Measurements from ENCODE around the gene SIGLEC8.

The SIGLEC8 gene

DNA sequence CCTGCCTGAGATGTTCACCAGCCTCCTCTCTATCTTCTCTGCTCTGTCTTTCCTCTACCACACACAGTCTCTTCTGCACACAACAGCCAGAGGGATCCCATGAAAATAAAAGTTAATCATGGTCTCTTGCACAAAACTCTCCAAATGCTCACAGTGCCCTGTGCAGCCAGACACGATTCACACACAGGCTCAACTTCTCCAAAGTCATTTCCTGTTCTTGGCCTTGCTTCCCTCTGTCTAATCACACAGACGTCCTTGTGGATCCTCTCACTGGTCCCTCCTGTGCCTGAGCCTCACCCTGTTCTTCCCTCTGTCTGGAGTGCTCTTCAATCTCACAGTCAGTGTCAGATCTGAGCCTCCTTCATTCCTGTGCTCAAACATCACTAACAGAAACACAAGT, 35.5 kb upstream of the SIGLEC8 start:
- Histone ChIP-seq H3K4me2 (no peak overlapping the region), H3K4me1 (ENCODE audit: low read depth, poor library complexity, severe bottlenecking) (no peaks in the 10 kb centered on the region), H3K27ac (no peak overlapping the region), H3K9ac (no peak overlapping the region), H3K36me3 (ENCODE audit: insufficient read depth) (no peaks in the 10 kb centered on the region), H4K20me1 (ENCODE audit: insufficient read depth) (no peaks in the 10 kb centered on the region), H2AFZ (ENCODE audit: low read depth) (no peak overlapping the region), H3K4me3 (IDR thresholded peaks at IDR 0.05; ENCODE audit: insufficient read depth, low read depth, low read length) (no peak overlapping the region), H3K27me3 (ENCODE audit: insufficient read depth, low read depth) (no peaks in the 10 kb centered on the region), H3K79me2 (ENCODE audit: insufficient read depth, low read depth) (no peaks in the 10 kb centered on the region)
- TF ChIP-seq, protein P1, sequence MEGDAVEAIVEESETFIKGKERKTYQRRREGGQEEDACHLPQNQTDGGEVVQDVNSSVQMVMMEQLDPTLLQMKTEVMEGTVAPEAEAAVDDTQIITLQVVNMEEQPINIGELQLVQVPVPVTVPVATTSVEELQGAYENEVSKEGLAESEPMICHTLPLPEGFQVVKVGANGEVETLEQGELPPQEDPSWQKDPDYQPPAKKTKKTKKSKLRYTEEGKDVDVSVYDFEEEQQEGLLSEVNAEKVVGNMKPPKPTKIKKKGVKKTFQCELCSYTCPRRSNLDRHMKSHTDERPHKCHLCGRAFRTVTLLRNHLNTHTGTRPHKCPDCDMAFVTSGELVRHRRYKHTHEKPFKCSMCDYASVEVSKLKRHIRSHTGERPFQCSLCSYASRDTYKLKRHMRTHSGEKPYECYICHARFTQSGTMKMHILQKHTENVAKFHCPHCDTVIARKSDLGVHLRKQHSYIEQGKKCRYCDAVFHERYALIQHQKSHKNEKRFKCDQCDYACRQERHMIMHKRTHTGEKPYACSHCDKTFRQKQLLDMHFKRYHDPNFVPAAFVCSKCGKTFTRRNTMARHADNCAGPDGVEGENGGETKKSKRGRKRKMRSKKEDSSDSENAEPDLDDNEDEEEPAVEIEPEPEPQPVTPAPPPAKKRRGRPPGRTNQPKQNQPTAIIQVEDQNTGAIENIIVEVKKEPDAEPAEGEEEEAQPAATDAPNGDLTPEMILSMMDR (conservative IDR thresholded peaks at IDR 0.05; ENCODE audit: low read depth, low read length) = no peak

GRCh38 chr19:51491586-51491985, 33.3 kb upstream of the SIGLEC8 start:
- Histone ChIP-seq H2AFZ (ENCODE audit: low read depth) (no peak overlapping the region), H3K79me2 (ENCODE audit: insufficient read depth, low read depth) (no peaks in the 10 kb centered on the region), H3K9ac (no peak overlapping the region), H3K27me3 (ENCODE audit: insufficient read depth, low read depth) (no peaks in the 10 kb centered on the region), H3K36me3 (ENCODE audit: insufficient read depth) (no peaks in the 10 kb centered on the region), H4K20me1 (ENCODE audit: insufficient read depth) (no peaks in the 10 kb centered on the region), H3K27ac (no peak overlapping the region), H3K4me1 (ENCODE audit: low read depth, poor library complexity, severe bottlenecking) (no peaks in the 10 kb centered on the region), H3K4me2 (no peak overlapping the region), H3K4me3 (IDR thresholded peaks at IDR 0.05; ENCODE audit: insufficient read depth, low read depth, low read length) (no peak overlapping the region)
- TF ChIP-seq, protein P1 (conservative IDR thresholded peaks at IDR 0.05; ENCODE audit: low read depth, low read length) = no peak

GRCh38 chr19:51490676-51491075, 32.4 kb upstream of the SIGLEC8 start:
- no peaks in the 10 kb centered on the region for H3K36me3 ChIP-seq (ENCODE audit: insufficient read depth)
- H3K9ac ChIP-seq = no peak overlapping the region
- H3K27ac ChIP-seq = no peak overlapping the region
- no peaks in the 10 kb centered on the region for H3K4me1 ChIP-seq (ENCODE audit: low read depth, poor library complexity, severe bottlenecking)
- no peak overlapping the region for H3K4me3 ChIP-seq (IDR thresholded peaks at IDR 0.05; ENCODE audit: insufficient read depth, low read depth, low read length)
- H3K79me2 ChIP-seq (ENCODE audit: insufficient read depth, low read depth) = no peaks in the 10 kb centered on the region
- H2AFZ ChIP-seq (ENCODE audit: low read depth) = no peak overlapping the region
- TF ChIP-seq, protein P1 (conservative IDR thresholded peaks at IDR 0.05; ENCODE audit: low read depth, low read length) = no peak
- no peaks in the 10 kb centered on the region for H3K27me3 ChIP-seq (ENCODE audit: insufficient read depth, low read depth)
- H4K20me1 ChIP-seq (ENCODE audit: insufficient read depth) = no peaks in the 10 kb centered on the region
- no peak overlapping the region for H3K4me2 ChIP-seq

DNA sequence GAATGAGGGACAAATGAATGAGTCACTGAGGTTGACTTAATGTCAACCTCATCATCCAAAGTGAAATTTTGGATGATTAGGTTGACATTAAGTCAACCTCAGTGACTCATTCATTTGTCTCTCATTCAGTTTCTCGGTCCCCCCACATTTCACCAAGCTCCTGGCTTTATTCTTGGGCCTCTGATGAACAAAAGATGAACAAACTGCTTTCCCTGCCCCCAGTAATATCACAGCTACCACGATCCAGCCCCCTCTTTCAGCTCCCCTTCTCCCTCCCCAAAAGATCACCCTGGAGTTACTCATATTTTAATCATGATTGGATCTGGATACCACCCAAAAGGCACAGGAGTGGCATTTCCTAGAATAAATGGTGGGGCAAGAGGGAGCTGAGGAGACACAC, 30.9 kb upstream of the SIGLEC8 start:
- no peak overlapping the region for H3K27ac ChIP-seq
- H3K27me3 ChIP-seq (ENCODE audit: insufficient read depth, low read depth) = no peaks in the 10 kb centered on the region
- H3K4me3 ChIP-seq (IDR thresholded peaks at IDR 0.05; ENCODE audit: insufficient read depth, low read depth, low read length) = no peak overlapping the region

More for the DNA sequence above, 30.9 kb upstream of the SIGLEC8 start:
- TF ChIP-seq, protein P1 (conservative IDR thresholded peaks at IDR 0.05; ENCODE audit: low read depth, low read length) = no peak
- Histone ChIP-seq H3K79me2 (ENCODE audit: insufficient read depth, low read depth) (no peaks in the 10 kb centered on the region), H3K9ac (no peak overlapping the region), H4K20me1 (ENCODE audit: insufficient read depth) (no peaks in the 10 kb centered on the region), H3K36me3 (ENCODE audit: insufficient read depth) (no peaks in the 10 kb centered on the region), H2AFZ (ENCODE audit: low read depth) (no peak overlapping the region), H3K4me2 (no peak overlapping the region), H3K4me1 (ENCODE audit: low read depth, poor library complexity, severe bottlenecking) (no peaks in the 10 kb centered on the region)
